HG03159 (cell line): ENCODE measurements around the gene PPM1M.
A peak's percentile ranks its signal among the peaks of the same experiment; 100 is the strongest.
"Not testable (repeated sequence)": the region's sequence is repeated elsewhere in the genome, so short reads cannot be mapped to it uniquely, and the experiment has no call there.

Source experiments
- ATAC-seq: cut with Tn5 transposase; IDR thresholded peaks from one replicate; pipeline ENCODE4 v1.9.1; 2021; ENCODE audit warnings: mild to moderate bottlenecking, moderate library complexity; ENCODE audit not compliant: unreplicated experiment

The PPM1M gene

GRCh38 chr3:52272172-52272571 lies 26.6 kb downstream of the PPM1M start:
- ATAC-seq, result not testable (repeated sequence)

GRCh38 chr3:52272831-52273230 lies 27.3 kb downstream of the PPM1M start:
- ATAC-seq, result no peak

- not testable (repeated sequence) for ATAC-seq
These were observed 29.2 kb downstream of the PPM1M start for GRCh38 chr3:52274781-52275180.

- no peak for ATAC-seq
These were observed 31.8 kb downstream of the PPM1M start for GRCh38 chr3:52277071-52277964.

- peak; percentile 52 for ATAC-seq
These were observed 32.5 kb downstream of the PPM1M start for GRCh38 chr3:52277972-52278509.

- peak; percentile 81 for ATAC-seq
These were observed 33.0 kb downstream of the PPM1M start, which contains the start of gene WDR82 for GRCh38 chr3:52278510-52279069. WDR82 (minus strand) TSS chr3:52278649; CDS start chr3:52278361, 288 bp downstream.

- ATAC-seq, result no peak
These were observed 34.0 kb downstream of the PPM1M start for GRCh38 chr3:52279596-52279995.

GRCh38 chr3:52280050-52280461 lies 34.5 kb downstream of the PPM1M start:
- ATAC-seq, result no peak

GRCh38 chr3:52281981-52282801 lies 36.6 kb downstream of the PPM1M start:
- no peak for ATAC-seq

GRCh38 chr3:52283306-52283705 lies 37.7 kb downstream of the PPM1M start:
- no peak for ATAC-seq

GRCh38 chr3:52284051-52284450 lies 38.5 kb downstream of the PPM1M start:
- not testable (repeated sequence) for ATAC-seq

GRCh38 chr3:52286777-52287110 lies 41.2 kb downstream of the PPM1M start:
- ATAC-seq, result no peak

- ATAC-seq, result no peak
These were observed 43.1 kb downstream of the PPM1M start for GRCh38 chr3:52288674-52289073.

GRCh38 chr3:52289338-52289746 lies 43.8 kb downstream of the PPM1M start:
- ATAC-seq, result no peak

GRCh38 chr3:52289747-52290595 lies 44.4 kb downstream of the PPM1M start:
- ATAC-seq, result no peak

- no peak for ATAC-seq
These were observed 45.3 kb downstream of the PPM1M start for GRCh38 chr3:52290596-52291507.

- ATAC-seq, result no peak
These were observed 46.1 kb downstream of the PPM1M start for GRCh38 chr3:52291508-52292181.

- no peak for ATAC-seq
These were observed 46.9 kb downstream of the PPM1M start for GRCh38 chr3:52292247-52293065.
